Activated T-cell treated with anti-CD3 and anti-CD28 coated beads, Interleukin-2, amount 50 U/mL, for 24 hours (primary cell): ENCODE results near the gene SMAD4.
"Not testable (repeated sequence)": the region's sequence is repeated elsewhere in the genome, so short reads cannot be mapped to it uniquely, and the experiment has no call there.

ENCODE experiments used
- DNase-seq: peaks from one replicate; pipeline ENCODE4 v3.0.0-alpha.2; 2020
- H3K27ac Mint-ChIP-seq: 2 replicates; pipeline ENCODE4 v1.8.0; 2020; ENCODE audit warnings: mild to moderate bottlenecking, mixed read lengths
- H3K27me3 Mint-ChIP-seq: 2 replicates; pipeline ENCODE4 v1.8.0; 2020; ENCODE audit warnings: mixed read lengths
- H3K36me3 Mint-ChIP-seq: 2 replicates; pipeline ENCODE4 v1.8.0; 2020; ENCODE audit warnings: low read depth, mixed read lengths
- H3K4me1 Mint-ChIP-seq: 2 replicates; pipeline ENCODE4 v1.8.0; 2020; ENCODE audit warnings: low read depth, mixed read lengths
- H3K4me3 Mint-ChIP-seq: 2 replicates; pipeline ENCODE4 v1.8.0; 2020; ENCODE audit warnings: mild to moderate bottlenecking, moderate library complexity, mixed read lengths
- H3K9me3 Mint-ChIP-seq: 2 replicates; pipeline ENCODE4 v1.8.0; 2020; ENCODE audit warnings: mixed read lengths

The SMAD4 gene

GRCh38 chr18:51072586-51073313 is 42.7 kb downstream of the SMAD4 start:
- Mint-ChIP-seq H3K4me3 (no peak overlapping the region), H3K4me1 (peaks cover 58% of the 10 kb centered on the region), H3K9me3 (no peaks in the 10 kb centered on the region), H3K27ac (no peak overlapping the region), H3K36me3 (peaks cover 95% of the 10 kb centered on the region), H3K27me3 (no peaks in the 10 kb centered on the region)
- no peak for DNase-seq

- peaks cover 96% of the 10 kb centered on the region for H3K36me3 Mint-ChIP-seq
- no peak for DNase-seq
- no peaks in the 10 kb centered on the region for H3K27me3 Mint-ChIP-seq
- H3K9me3 Mint-ChIP-seq: no peaks in the 10 kb centered on the region
- no peak overlapping the region for H3K4me3 Mint-ChIP-seq
- H3K27ac Mint-ChIP-seq: peak overlapping the region; percentile 8
- H3K4me1 Mint-ChIP-seq: peaks cover 54% of the 10 kb centered on the region
Observed at GRCh38 chr18:51074605-51075004, 44.6 kb downstream of the SMAD4 start.

GRCh38 chr18:51076503-51076902 is 46.5 kb downstream of the SMAD4 start:
- H3K9me3 Mint-ChIP-seq: no peaks in the 10 kb centered on the region
- H3K4me3 Mint-ChIP-seq: no peak overlapping the region
- H3K36me3 Mint-ChIP-seq: peaks cover 97% of the 10 kb centered on the region
- peaks cover 39% of the 10 kb centered on the region for H3K4me1 Mint-ChIP-seq
- no peaks in the 10 kb centered on the region for H3K27me3 Mint-ChIP-seq
- H3K27ac Mint-ChIP-seq: peak overlapping the region; percentile 5
- no peak for DNase-seq

GRCh38 chr18:51077217-51077616 is 47.2 kb downstream of the SMAD4 start:
- H3K4me3 Mint-ChIP-seq: no peak overlapping the region
- H3K36me3 Mint-ChIP-seq: peaks cover 97% of the 10 kb centered on the region
- no peak overlapping the region for H3K27ac Mint-ChIP-seq
- DNase-seq: no peak
- no peaks in the 10 kb centered on the region for H3K27me3 Mint-ChIP-seq
- H3K4me1 Mint-ChIP-seq: peaks cover 38% of the 10 kb centered on the region
- H3K9me3 Mint-ChIP-seq: no peaks in the 10 kb centered on the region

- Mint-ChIP-seq H3K4me1 (peaks cover 40% of the 10 kb centered on the region), H3K36me3 (peaks cover 97% of the 10 kb centered on the region), H3K9me3 (no peaks in the 10 kb centered on the region), H3K27me3 (no peaks in the 10 kb centered on the region), H3K27ac (no peak overlapping the region), H3K4me3 (no peak overlapping the region)
- no peak for DNase-seq
Observed at GRCh38 chr18:51078026-51078425, 48.0 kb downstream of the SMAD4 start.

- Mint-ChIP-seq H3K4me1 (peaks cover 23% of the 10 kb centered on the region), H3K27ac (peak overlapping the region; percentile 91), H3K4me3 (no peak overlapping the region), H3K9me3 (peaks cover 22% of the 10 kb centered on the region), H3K27me3 (no peaks in the 10 kb centered on the region), H3K36me3 (peaks cover 98% of the 10 kb centered on the region)
- DNase-seq: no peak
Observed at GRCh38 chr18:51082571-51083267, 52.7 kb downstream of the SMAD4 start.

- Mint-ChIP-seq H3K4me3 (no peak overlapping the region), H3K36me3 (peaks cover 93% of the 10 kb centered on the region), H3K27ac (peak overlapping the region; percentile 18), H3K4me1 (peaks cover 23% of the 10 kb centered on the region), H3K9me3 (peaks cover 28% of the 10 kb centered on the region), H3K27me3 (no peaks in the 10 kb centered on the region)
- no peak for DNase-seq
Observed at GRCh38 chr18:51083398-51083797, 53.4 kb downstream of the SMAD4 start.

- Mint-ChIP-seq H3K36me3 (peaks cover 44% of the 10 kb centered on the region), H3K4me3 (no peak overlapping the region), H3K27ac (no peak overlapping the region), H3K27me3 (no peaks in the 10 kb centered on the region), H3K9me3 (peaks cover 38% of the 10 kb centered on the region), H3K4me1 (peaks cover 4% of the 10 kb centered on the region)
- no peak for DNase-seq
Observed at GRCh38 chr18:51088410-51088809, 58.4 kb downstream of the SMAD4 start.

GRCh38 chr18:51089691-51090090 is 59.7 kb downstream of the SMAD4 start:
- no peak for DNase-seq
- H3K36me3 Mint-ChIP-seq: peaks cover 31% of the 10 kb centered on the region
- no peak overlapping the region for H3K4me3 Mint-ChIP-seq
- H3K27ac Mint-ChIP-seq: no peak overlapping the region
- no peaks in the 10 kb centered on the region for H3K27me3 Mint-ChIP-seq
- H3K4me1 Mint-ChIP-seq: no peaks in the 10 kb centered on the region
- peaks cover 38% of the 10 kb centered on the region for H3K9me3 Mint-ChIP-seq

- no peak overlapping the region for H3K4me3 Mint-ChIP-seq
- H3K9me3 Mint-ChIP-seq: peaks cover 29% of the 10 kb centered on the region
- no peaks in the 10 kb centered on the region for H3K4me1 Mint-ChIP-seq
- no peaks in the 10 kb centered on the region for H3K27me3 Mint-ChIP-seq
- no peak overlapping the region for H3K27ac Mint-ChIP-seq
- no peak for DNase-seq
- peaks cover 15% of the 10 kb centered on the region for H3K36me3 Mint-ChIP-seq
Observed at GRCh38 chr18:51091270-51091669, 61.3 kb downstream of the SMAD4 start.

GRCh38 chr18:51092117-51092516 is 62.1 kb downstream of the SMAD4 start:
- Mint-ChIP-seq H3K9me3 (peaks cover 21% of the 10 kb centered on the region), H3K27ac (no peak overlapping the region), H3K27me3 (no peaks in the 10 kb centered on the region), H3K36me3 (peaks cover 7% of the 10 kb centered on the region), H3K4me3 (no peak overlapping the region), H3K4me1 (no peaks in the 10 kb centered on the region)
- DNase-seq: no peak

- peaks cover 14% of the 10 kb centered on the region for H3K9me3 Mint-ChIP-seq
- not testable (repeated sequence) for DNase-seq, H3K36me3 Mint-ChIP-seq, H3K27me3 Mint-ChIP-seq, H3K4me1 Mint-ChIP-seq, H3K4me3 Mint-ChIP-seq, H3K27ac Mint-ChIP-seq
Observed at GRCh38 chr18:51092967-51093366, 63.0 kb downstream of the SMAD4 start.

GRCh38 chr18:51097021-51097822 is 67.2 kb downstream of the SMAD4 start:
- no peaks in the 10 kb centered on the region for H3K4me1 Mint-ChIP-seq
- no peaks in the 10 kb centered on the region for H3K27me3 Mint-ChIP-seq
- no peak for DNase-seq
- no peaks in the 10 kb centered on the region for H3K36me3 Mint-ChIP-seq
- H3K9me3 Mint-ChIP-seq: no peaks in the 10 kb centered on the region
- H3K4me3 Mint-ChIP-seq: no peak overlapping the region
- no peak overlapping the region for H3K27ac Mint-ChIP-seq

- H3K4me1 Mint-ChIP-seq: no peaks in the 10 kb centered on the region
- H3K36me3 Mint-ChIP-seq: no peaks in the 10 kb centered on the region
- no peaks in the 10 kb centered on the region for H3K27me3 Mint-ChIP-seq
- H3K27ac Mint-ChIP-seq: no peak overlapping the region
- DNase-seq: no peak
- peaks cover 6% of the 10 kb centered on the region for H3K9me3 Mint-ChIP-seq
- no peak overlapping the region for H3K4me3 Mint-ChIP-seq
Observed at GRCh38 chr18:51098082-51098481, 68.1 kb downstream of the SMAD4 start.

GRCh38 chr18:51098513-51098912 is 68.5 kb downstream of the SMAD4 start:
- Mint-ChIP-seq H3K4me3 (no peak overlapping the region), H3K27me3 (no peaks in the 10 kb centered on the region), H3K9me3 (peaks cover 6% of the 10 kb centered on the region), H3K4me1 (no peaks in the 10 kb centered on the region), H3K27ac (no peak overlapping the region), H3K36me3 (no peaks in the 10 kb centered on the region)
- no peak for DNase-seq
